ENCODE data around the gene CTTN. TPM values are rescaled to one million over a fixed set of nuclear protein-coding genes. Genes with fewer than 3 reads are reported as not detected.

CTTN gene
- 10 to 100 TPM; 40.9 to 41.1 TPM for total RNA-seq

DNA sequence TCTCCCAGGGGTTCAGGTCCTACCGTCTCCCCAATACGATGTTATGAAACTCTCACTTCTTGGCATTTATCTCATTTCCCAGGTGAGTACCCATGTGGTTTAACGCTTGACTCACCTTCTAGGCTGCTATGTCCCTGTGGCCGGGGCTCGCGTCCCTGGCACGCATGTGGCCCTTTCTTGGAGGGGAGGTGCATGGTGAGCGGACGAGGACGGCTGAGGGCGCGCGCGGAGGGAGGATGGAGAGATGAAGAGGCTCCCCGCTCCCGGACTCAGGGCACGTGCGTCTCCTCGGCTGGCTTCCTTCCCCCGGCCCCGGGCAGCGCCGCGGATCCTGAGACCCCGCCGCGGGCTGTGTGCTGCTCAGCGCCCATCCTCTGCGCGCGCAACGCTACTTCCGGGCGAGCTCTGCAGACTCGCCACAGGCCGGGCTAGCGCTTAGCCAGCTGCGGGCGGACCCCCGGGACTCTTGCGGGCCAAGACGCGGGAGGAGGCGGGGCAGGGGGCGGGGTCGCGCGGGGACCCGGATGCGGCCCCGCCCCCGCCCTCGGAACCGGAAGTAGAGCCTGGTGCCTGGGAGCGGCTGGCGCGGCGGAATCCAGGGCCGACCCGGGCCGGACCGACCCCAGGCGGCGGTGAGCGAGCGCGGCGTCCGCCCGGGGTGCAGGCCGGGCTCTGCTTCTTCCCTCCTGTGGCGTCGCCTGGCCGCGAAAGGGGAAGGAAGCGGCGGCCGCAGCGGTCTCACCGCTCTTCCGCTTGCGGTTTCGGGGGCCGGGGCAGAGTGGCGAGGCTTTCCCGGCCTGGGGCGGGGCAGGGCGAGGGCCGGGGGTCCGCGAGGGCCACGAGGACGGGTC, at the start of gene CTTN:
CTTN (plus strand) TSS at position 547 of the 851 bp plus-strand sequence. CDS start 8,769 bp downstream, outside the sequence.
- ChIA-PET POLR2A (no interaction called here), CTCF (no interaction called here)
- Mint-ChIP-seq H3K36me3 (ENCODE audit: low read depth) (peaks cover 17% of the 10 kb centered on the region), H3K27me3 (peaks cover 20% of the 10 kb centered on the region), H3K4me3 (peak within 1 kb of the TSS; percentile 88), H3K27ac (peak within 1 kb of the TSS; percentile 89), H3K4me1 (peaks cover 30% of the 10 kb centered on the region), H3K9me3 (ENCODE audit: low read depth) (no peaks in the 10 kb centered on the region)
- DNase-seq (peak; percentile 84), ATAC-seq (peak; percentile 71)
- intact Hi-C loops (cut with DNase I, micrococcal nuclease) = loop anchor here (1.0 to 10.0 kb wide), 7 partner anchors 33 to 1389 kb away; partner anchors contain the start of genes FADD (in 1 of the 2), LTO1 (in 1 of the 2), NADSYN1 (in 1 of the 2) and PPFIA1 (in 1 of the 2)

GRCh38 chr11:70348608-70349007, 49.7 kb upstream of the CTTN start:
- Mint-ChIP-seq H3K9me3 (ENCODE audit: low read depth) (no peaks in the 10 kb centered on the region), H3K4me1 (no peaks in the 10 kb centered on the region), H3K4me3 (no peak overlapping the region), H3K36me3 (ENCODE audit: low read depth) (peaks cover 27% of the 10 kb centered on the region), H3K27me3 (no peaks in the 10 kb centered on the region), H3K27ac (no peak overlapping the region)
- ChIA-PET POLR2A (no interaction called here), CTCF (no interaction called here)
- DNase-seq (no peak), ATAC-seq (no peak)
- intact Hi-C loops (cut with DNase I, micrococcal nuclease) = no loop called here

- CTCF ChIA-PET = interaction anchor here (0.6 to 0.7 kb wide), 2 partner anchors 48 to 63 kb away, joined by 3 to 4 read pairs; no protein-coding TSS in a partner anchor
- H3K27ac Mint-ChIP-seq = no peak overlapping the region
- ATAC-seq (no peak), DNase-seq (no peak)
- H3K4me1 Mint-ChIP-seq = no peaks in the 10 kb centered on the region
- H3K27me3 Mint-ChIP-seq = no peaks in the 10 kb centered on the region
- no peaks in the 10 kb centered on the region for H3K9me3 Mint-ChIP-seq (ENCODE audit: low read depth)
- peaks cover 38% of the 10 kb centered on the region for H3K36me3 Mint-ChIP-seq (ENCODE audit: low read depth)
- no peak overlapping the region for H3K4me3 Mint-ChIP-seq
- intact Hi-C loops (cut with DNase I, micrococcal nuclease) = no loop called here
- POLR2A ChIA-PET = no interaction called here
Observed at GRCh38 chr11:70351646-70352045, 46.7 kb upstream of the CTTN start.

- H3K27ac Mint-ChIP-seq = no peak overlapping the region
- POLR2A ChIA-PET = no interaction called here
Observed at GRCh38 chr11:70352100-70352499, 46.2 kb upstream of the CTTN start.

DNA sequence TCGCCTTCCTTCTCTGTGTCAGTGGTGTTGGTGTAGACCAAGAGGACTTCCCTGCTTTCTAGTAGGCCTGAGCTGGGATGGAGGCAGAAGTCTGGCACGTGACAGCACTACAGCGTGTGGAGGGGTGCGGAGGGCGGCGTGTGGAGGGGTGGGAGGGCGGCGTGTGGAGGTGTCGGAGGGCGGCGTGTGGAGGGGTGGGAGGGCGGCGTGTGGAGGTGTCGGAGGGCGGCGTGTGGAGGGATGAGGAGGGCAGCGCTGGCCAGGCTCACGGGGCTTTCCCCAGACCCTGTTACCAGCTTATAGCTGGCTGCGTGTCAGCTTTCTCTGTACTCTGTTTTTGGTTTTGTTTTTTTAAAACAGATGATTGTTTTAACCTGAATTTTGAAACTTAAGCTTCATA, 45.7 kb upstream of the CTTN start:
- H3K36me3 Mint-ChIP-seq (ENCODE audit: low read depth) = peaks cover 42% of the 10 kb centered on the region
- intact Hi-C loops (cut with DNase I, micrococcal nuclease) = no loop called here
- no peaks in the 10 kb centered on the region for H3K9me3 Mint-ChIP-seq (ENCODE audit: low read depth)
- H3K27ac Mint-ChIP-seq = no peak overlapping the region
- CTCF ChIA-PET = no interaction called here
- POLR2A ChIA-PET = no interaction called here
- no peak for ATAC-seq
- DNase-seq = no peak
- no peaks in the 10 kb centered on the region for H3K27me3 Mint-ChIP-seq
- H3K4me1 Mint-ChIP-seq = no peaks in the 10 kb centered on the region
- H3K4me3 Mint-ChIP-seq = no peak overlapping the region

More at GRCh38 chr11:70352100-70352499, 46.2 kb upstream of the CTTN start:
- Mint-ChIP-seq H3K9me3 (ENCODE audit: low read depth) (no peaks in the 10 kb centered on the region), H3K4me1 (no peaks in the 10 kb centered on the region), H3K4me3 (no peak overlapping the region), H3K27me3 (no peaks in the 10 kb centered on the region), H3K36me3 (ENCODE audit: low read depth) (peaks cover 42% of the 10 kb centered on the region)
- no peak for DNase-seq
- no peak for ATAC-seq
- intact Hi-C loops (cut with DNase I, micrococcal nuclease) = no loop called here
- CTCF ChIA-PET = interaction anchor here (0.7 kb wide), 1 partner anchor 62 kb away, joined by 3 read pairs; no protein-coding TSS in a partner anchor

DNA sequence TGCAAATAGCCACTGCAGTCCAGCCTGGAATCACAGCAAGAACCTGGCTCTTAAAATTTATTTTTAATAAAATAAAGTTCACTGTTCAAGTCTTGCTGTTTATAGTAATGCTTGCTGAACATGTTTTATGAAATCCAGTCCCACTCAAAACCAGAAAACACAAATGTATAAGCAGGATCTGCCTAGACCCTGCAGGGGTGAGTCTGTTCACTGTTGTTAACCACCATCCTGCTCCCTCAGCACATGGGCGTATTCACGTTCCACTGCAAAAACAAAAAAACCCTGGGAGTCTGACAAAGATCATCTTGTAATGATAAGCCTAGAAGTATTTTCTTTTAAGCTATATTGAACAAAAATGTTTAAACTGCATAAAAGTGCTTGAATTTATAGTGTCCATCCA, 45.0 kb upstream of the CTTN start:
- ChIA-PET POLR2A (no interaction called here), CTCF (no interaction called here)
- no peaks in the 10 kb centered on the region for H3K4me1 Mint-ChIP-seq
- intact Hi-C loops (cut with DNase I, micrococcal nuclease) = no loop called here
- H3K4me3 Mint-ChIP-seq = no peak overlapping the region
- H3K27me3 Mint-ChIP-seq = no peaks in the 10 kb centered on the region
- ATAC-seq (no peak), DNase-seq (no peak)
- no peaks in the 10 kb centered on the region for H3K9me3 Mint-ChIP-seq (ENCODE audit: low read depth)
- H3K36me3 Mint-ChIP-seq (ENCODE audit: low read depth) = peaks cover 42% of the 10 kb centered on the region
- H3K27ac Mint-ChIP-seq = no peak overlapping the region

DNA sequence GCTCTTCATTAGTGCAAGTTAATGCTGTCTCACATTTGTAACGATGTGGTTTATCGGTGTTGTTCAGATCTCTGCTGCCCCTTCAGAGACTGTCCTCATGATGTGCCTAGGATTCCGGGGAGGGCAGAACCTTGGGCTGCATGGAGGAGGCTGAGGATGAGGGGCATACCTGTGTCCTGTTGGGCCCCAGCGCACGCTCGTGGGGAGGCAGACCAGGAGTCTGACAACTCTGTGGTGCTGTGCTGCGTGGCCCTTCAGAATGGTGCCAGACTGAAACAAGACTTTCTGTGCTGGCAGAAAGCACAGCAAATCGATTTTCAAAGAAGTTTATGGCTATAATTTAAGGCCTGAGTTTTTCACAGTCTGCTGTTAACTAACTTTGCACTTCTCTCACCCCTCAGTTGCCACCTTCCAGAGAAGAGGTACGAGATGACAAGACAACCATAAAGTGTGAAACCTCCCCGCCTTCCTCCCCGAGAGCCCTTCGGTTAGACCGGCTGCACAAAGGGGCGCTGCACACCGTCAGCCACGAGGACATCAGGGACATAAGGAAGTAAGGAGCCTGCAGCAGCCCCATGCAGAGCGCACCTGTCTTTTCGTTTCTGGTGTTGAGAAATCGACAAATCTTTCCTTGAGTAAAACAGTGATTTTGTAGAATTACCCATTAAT, 44.3 kb upstream of the CTTN start:
- ChIA-PET CTCF (no interaction called here), POLR2A (no interaction called here)
- Mint-ChIP-seq H3K27ac (no peak overlapping the region), H3K4me1 (no peaks in the 10 kb centered on the region), H3K9me3 (ENCODE audit: low read depth) (no peaks in the 10 kb centered on the region), H3K36me3 (ENCODE audit: low read depth) (peaks cover 41% of the 10 kb centered on the region), H3K4me3 (no peak overlapping the region), H3K27me3 (no peaks in the 10 kb centered on the region)
- ATAC-seq (no peak), DNase-seq (no peak)
- intact Hi-C loops (cut with DNase I, micrococcal nuclease) = no loop called here

DNA sequence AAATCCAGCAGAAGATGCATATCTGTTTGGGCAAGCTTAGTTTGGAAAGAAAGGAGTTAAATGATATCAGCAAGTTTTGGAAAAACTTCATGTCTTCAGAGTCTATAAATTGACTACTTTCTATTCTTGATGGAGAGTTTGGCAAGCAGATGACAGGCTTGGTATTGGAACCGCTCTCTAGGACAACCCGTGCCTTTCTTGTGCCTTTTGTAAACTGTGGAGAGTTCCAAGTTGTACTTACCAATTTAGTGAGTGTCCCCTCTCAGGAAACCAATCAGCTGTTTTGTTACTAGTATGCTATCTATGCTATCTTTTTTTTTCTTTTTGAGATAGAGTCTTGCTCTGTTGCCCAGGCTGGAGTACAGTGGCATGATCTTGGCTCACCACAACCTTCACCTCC, 43.7 kb upstream of the CTTN start:
- no peak overlapping the region for H3K27ac Mint-ChIP-seq
- DNase-seq (no peak), ATAC-seq (no peak)
- POLR2A ChIA-PET = no interaction called here
- intact Hi-C loops (cut with DNase I, micrococcal nuclease) = no loop called here
- H3K4me1 Mint-ChIP-seq = no peaks in the 10 kb centered on the region
- H3K27me3 Mint-ChIP-seq = no peaks in the 10 kb centered on the region
- CTCF ChIA-PET = interaction anchor here (1.2 kb wide), 1 partner anchor 11 kb away, joined by 3 read pairs; no protein-coding TSS in a partner anchor
- peaks cover 45% of the 10 kb centered on the region for H3K36me3 Mint-ChIP-seq (ENCODE audit: low read depth)
- H3K9me3 Mint-ChIP-seq (ENCODE audit: low read depth) = no peaks in the 10 kb centered on the region
- H3K4me3 Mint-ChIP-seq = no peak overlapping the region

GRCh38 chr11:70358753-70359152, 39.6 kb upstream of the CTTN start:
- no peaks in the 10 kb centered on the region for H3K27me3 Mint-ChIP-seq
- ATAC-seq (no peak), DNase-seq (no peak)
- H3K27ac Mint-ChIP-seq = no peak overlapping the region
- ChIA-PET CTCF (no interaction called here), POLR2A (no interaction called here)
- H3K9me3 Mint-ChIP-seq (ENCODE audit: low read depth) = no peaks in the 10 kb centered on the region
- peaks cover 57% of the 10 kb centered on the region for H3K36me3 Mint-ChIP-seq (ENCODE audit: low read depth)
- H3K4me1 Mint-ChIP-seq = peaks cover 5% of the 10 kb centered on the region
- intact Hi-C loops (cut with DNase I, micrococcal nuclease) = no loop called here
- H3K4me3 Mint-ChIP-seq = no peak overlapping the region

GRCh38 chr11:70359451-70360205, 38.7 kb upstream of the CTTN start:
- no peaks in the 10 kb centered on the region for H3K27me3 Mint-ChIP-seq
- POLR2A ChIA-PET = no interaction called here
- ATAC-seq = no peak
- no peak overlapping the region for H3K4me3 Mint-ChIP-seq
- peaks cover 54% of the 10 kb centered on the region for H3K36me3 Mint-ChIP-seq (ENCODE audit: low read depth)
- intact Hi-C loops (cut with DNase I, micrococcal nuclease) = loop anchor here in 1 of 2 experiments (10.0 kb wide), 1 partner anchor 155 kb away; the partner anchor contains the start of gene FADD
- no peak for DNase-seq
- CTCF ChIA-PET = no interaction called here
- no peak overlapping the region for H3K27ac Mint-ChIP-seq
- H3K9me3 Mint-ChIP-seq (ENCODE audit: low read depth) = no peaks in the 10 kb centered on the region
- H3K4me1 Mint-ChIP-seq = peaks cover 12% of the 10 kb centered on the region

DNA sequence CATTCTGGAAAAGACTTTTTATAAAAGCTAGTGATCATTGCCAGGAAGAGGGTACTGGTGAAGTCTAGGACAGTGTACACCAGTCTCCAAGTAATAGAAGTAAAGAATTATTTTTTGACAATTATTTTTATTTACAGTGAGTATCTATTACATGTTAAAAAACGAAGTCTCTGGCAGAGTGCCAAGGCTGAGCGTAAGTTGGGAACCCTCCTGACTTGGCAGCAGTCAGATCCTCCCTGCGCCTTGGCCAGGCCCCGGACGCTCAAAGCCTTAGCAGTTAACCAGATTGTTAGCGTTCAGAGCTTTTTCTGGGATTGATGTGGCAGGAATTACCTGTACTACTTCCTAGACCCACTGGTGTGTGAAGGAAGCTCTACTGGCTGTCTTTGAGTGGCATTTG, 38.1 kb upstream of the CTTN start:
- no peak for ATAC-seq
- ChIA-PET POLR2A (no interaction called here), CTCF (no interaction called here)
- Mint-ChIP-seq H3K36me3 (ENCODE audit: low read depth) (peaks cover 53% of the 10 kb centered on the region), H3K9me3 (ENCODE audit: low read depth) (no peaks in the 10 kb centered on the region), H3K4me3 (no peak overlapping the region), H3K4me1 (peaks cover 18% of the 10 kb centered on the region), H3K27me3 (no peaks in the 10 kb centered on the region), H3K27ac (no peak overlapping the region)
- intact Hi-C loops (cut with DNase I, micrococcal nuclease) = loop anchor here in 1 of 2 experiments (10.0 kb wide), 1 partner anchor 155 kb away; the partner anchor contains the start of gene FADD
- no peak for DNase-seq

Data from activated CD4-positive, alpha-beta T cell treated with anti-CD3 and anti-CD28 coated beads for 36 hours (primary cell).